Gastroesophageal sphincter (tissue), 4 donors: ENCODE results near the gene C17orf50. TPM values are rescaled to one million over a fixed set of nuclear protein-coding genes. Genes with fewer than 3 reads are reported as not detected.

Experiments
- ATAC-seq: fragments of 150-250 bp; one replicate; pipeline ENCODE4 v1.9.1; 2016; ENCODE audit warnings: mild to moderate bottlenecking, moderate library complexity
- H3K27ac ChIP-seq, 4 donors: fragments of 200-600 bp; sonication (generic) in 3 of 4; 1 replicate in 3 of 4; 2 replicates in 1 of 4; pipeline ENCODE4 v1.5.1; 2016 to 2019
- H3K27me3 ChIP-seq: fragments of 200-600 bp; sonication (generic); one replicate; pipeline ENCODE4 v1.5.1; 2019
- H3K36me3 ChIP-seq, 2 donors: fragments of 200-600 bp; sonication (generic); one replicate each; pipeline ENCODE4 v1.5.1; 2019; ENCODE audit warnings: control low read depth in 1 of 2
- H3K4me1 ChIP-seq, 3 donors: fragments of 200-600 bp; sonication (generic); 1 replicate in 2 of 3; 2 replicates in 1 of 3; pipeline ENCODE4 v1.5.1; 2016 to 2019; ENCODE audit warnings: control low read depth in 2 of 3
- H3K4me3 ChIP-seq, 2 donors: fragments of 200-600 bp; sonication (generic); one replicate each; pipeline ENCODE4 v1.5.1; 2019; ENCODE audit warnings: mild to moderate bottlenecking in 1 of 2, moderate library complexity in 1 of 2
- H3K9me3 ChIP-seq, 3 donors: fragments of 200-600 bp; sonication (generic); one replicate each; pipeline ENCODE4 v1.5.1; 2017 to 2019; ENCODE audit warnings: control low read depth in 2 of 3
- EP300 ChIP-seq: sonication (generic); formaldehyde crosslinking; IDR thresholded peaks from one replicate; pipeline ENCODE4 v1.6.1; 2017; ENCODE audit warnings: antibody characterized with exemption, mild to moderate bottlenecking
- POLR2A ChIP-seq, 2 donors: fragments of 450-650 bp; IDR thresholded peaks; one replicate each; pipeline ENCODE4 v1.6.1; 2017; ENCODE audit warnings: antibody characterized with exemption in 2 of 2, mild to moderate bottlenecking in 2 of 2, moderate library complexity in 1 of 2
- POLR2AphosphoS5 ChIP-seq: sonication (generic); formaldehyde crosslinking; IDR thresholded peaks from one replicate; pipeline ENCODE4 v1.6.1; 2017; ENCODE audit warnings: antibody characterized with exemption
- WGBS, 2 donors: methylation state at CpG; one replicate each; pipeline ENCODE4 v1.1.5; 2018; ENCODE audit warnings: low coverage in 1 of 2; 5-methylcytosine and 5-hydroxymethylcytosine counted together
- total RNA-seq, 4 donors: library from RNA; depleted of rRNA; stranded (reverse); fragments of >200 nt; gene quantifications; one replicate each; pipeline ENCODE4 v1.1.0, GENCODE V29; 2016
- TF ChIP-seq, protein P1 (sequence below), 4 experiments: fragments of 200-600 bp in 2 of 4; fragments of 450-650 bp in 2 of 4; sonication (generic) in 1 of 4; IDR thresholded peaks; one replicate each; pipeline ENCODE4 v1.5.1; 2017 to 2019; ENCODE audit warnings: antibody characterized with exemption in 4 of 4, mild to moderate bottlenecking in 2 of 4, moderate library complexity in 2 of 4

Gene C17orf50
- total RNA-seq, 4 donors from 2014 or later, result not detected

- no peak for ATAC-seq
- WGBS, 2 donors, result 45 to 88% methylated on average over 2 to 4 of the region's 5 CpGs
- H3K36me3 ChIP-seq, result no peaks in the 10 kb centered on the region
Measured at GRCh38 chr17:35738519-35739133, 22.1 kb upstream of the C17orf50 start.

DNA sequence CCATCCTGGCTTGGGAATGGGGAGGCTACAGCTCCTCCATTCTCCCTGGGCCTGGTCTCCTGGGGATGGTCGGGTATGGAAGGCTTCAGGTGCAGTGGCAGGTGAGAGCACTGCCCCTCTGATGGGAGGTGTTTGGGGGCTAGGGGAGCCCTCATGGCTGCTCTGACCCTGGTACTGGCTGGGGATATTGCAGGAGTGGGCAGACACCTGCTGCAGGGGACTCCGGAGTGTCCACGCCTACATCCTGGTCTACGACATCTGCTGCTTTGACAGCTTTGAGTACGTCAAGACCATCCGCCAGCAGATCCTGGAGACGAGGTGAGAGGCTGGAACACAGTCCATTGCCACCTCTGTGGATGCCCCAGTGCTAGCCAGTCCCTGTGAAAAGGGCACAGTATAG lies 20.5 kb upstream of the C17orf50 start:
- peaks cover 55% of the 10 kb centered on the region for H3K27me3 ChIP-seq
- TF ChIP-seq EP300, result no peak
- TF ChIP-seq POLR2AphosphoS5, result no peak
- no peak for TF ChIP-seq POLR2A (IDR thresholded peaks at IDR 0.05)
- TF ChIP-seq, protein P1, sequence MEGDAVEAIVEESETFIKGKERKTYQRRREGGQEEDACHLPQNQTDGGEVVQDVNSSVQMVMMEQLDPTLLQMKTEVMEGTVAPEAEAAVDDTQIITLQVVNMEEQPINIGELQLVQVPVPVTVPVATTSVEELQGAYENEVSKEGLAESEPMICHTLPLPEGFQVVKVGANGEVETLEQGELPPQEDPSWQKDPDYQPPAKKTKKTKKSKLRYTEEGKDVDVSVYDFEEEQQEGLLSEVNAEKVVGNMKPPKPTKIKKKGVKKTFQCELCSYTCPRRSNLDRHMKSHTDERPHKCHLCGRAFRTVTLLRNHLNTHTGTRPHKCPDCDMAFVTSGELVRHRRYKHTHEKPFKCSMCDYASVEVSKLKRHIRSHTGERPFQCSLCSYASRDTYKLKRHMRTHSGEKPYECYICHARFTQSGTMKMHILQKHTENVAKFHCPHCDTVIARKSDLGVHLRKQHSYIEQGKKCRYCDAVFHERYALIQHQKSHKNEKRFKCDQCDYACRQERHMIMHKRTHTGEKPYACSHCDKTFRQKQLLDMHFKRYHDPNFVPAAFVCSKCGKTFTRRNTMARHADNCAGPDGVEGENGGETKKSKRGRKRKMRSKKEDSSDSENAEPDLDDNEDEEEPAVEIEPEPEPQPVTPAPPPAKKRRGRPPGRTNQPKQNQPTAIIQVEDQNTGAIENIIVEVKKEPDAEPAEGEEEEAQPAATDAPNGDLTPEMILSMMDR (IDR thresholded peaks at IDR 0.05), result no peak
- no peak overlapping the region for H3K27ac ChIP-seq
- H3K4me3 ChIP-seq, result no peak overlapping the region
- 90% methylated on average over 2 of the region's 7 CpGs; no CpG with 5 or more reads in 1 of the 2 donors for WGBS, 2 donors
- H3K9me3 ChIP-seq, result no peaks in the 10 kb centered on the region
- H3K36me3 ChIP-seq, result no peaks in the 10 kb centered on the region
- ATAC-seq, result no peak
- peaks cover 0 to 13% (median 6%) of the 10 kb centered on the region in 3 donors for H3K4me1 ChIP-seq

More at GRCh38 chr17:35738519-35739133, 22.1 kb upstream of the C17orf50 start:
- H3K4me3 ChIP-seq, result no peak overlapping the region
- TF ChIP-seq, protein P1 (IDR thresholded peaks at IDR 0.05), result no peak
- no peak for TF ChIP-seq POLR2AphosphoS5
- TF ChIP-seq EP300, result no peak
- TF ChIP-seq POLR2A (IDR thresholded peaks at IDR 0.05), result no peak
- H3K27ac ChIP-seq, result no peak overlapping the region
- peaks cover 39% of the 10 kb centered on the region for H3K27me3 ChIP-seq
- peaks cover 0 to 13% (median 6%) of the 10 kb centered on the region in 3 donors for H3K4me1 ChIP-seq
- H3K9me3 ChIP-seq, result no peaks in the 10 kb centered on the region

DNA sequence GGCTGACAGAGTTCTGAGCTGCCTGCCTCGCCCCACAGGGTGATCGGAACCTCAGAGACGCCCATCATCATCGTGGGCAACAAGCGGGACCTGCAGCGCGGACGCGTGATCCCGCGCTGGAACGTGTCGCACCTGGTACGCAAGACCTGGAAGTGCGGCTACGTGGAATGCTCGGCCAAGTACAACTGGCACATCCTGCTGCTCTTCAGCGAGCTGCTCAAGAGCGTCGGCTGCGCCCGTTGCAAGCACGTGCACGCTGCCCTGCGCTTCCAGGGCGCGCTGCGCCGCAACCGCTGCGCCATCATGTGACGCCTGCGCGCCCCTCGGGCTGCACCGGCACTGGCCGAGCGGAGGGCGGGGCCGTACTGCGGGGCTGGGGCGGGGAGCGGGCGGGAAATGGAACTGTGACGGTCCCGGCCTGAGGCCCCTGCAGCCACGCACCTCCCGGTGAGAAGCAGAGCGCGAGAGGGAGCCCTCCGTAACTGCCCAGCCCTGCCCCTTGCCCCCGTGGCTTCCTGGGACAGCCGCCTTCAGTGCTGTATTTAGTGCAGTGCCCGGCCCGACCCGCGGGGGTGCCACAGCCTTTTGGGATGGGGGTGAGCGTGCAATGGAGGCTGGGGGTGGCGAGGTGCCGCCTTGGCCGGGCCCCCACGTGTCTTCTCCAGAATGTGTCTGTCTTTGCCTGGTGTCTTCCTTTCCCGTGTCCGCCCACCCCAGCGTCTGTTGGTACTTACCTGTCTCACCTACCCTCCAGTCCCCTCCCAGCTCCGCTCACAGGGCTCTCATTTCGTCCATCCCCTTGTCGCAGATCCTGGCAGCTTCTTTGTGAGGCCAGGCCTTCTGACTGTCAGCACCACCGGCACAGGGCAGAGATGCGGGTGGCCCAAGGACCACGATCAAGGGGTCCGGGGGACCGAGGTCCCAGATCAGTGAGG lies 19.4 kb upstream of the C17orf50 start:
- no peaks in the 10 kb centered on the region for H3K36me3 ChIP-seq
- H3K27me3 ChIP-seq, result peaks cover 57% of the 10 kb centered on the region
- ATAC-seq, result peak; percentile 35
- H3K4me3 ChIP-seq, result peak overlapping the region in 1 of 2 donors; percentile 29
- no peak overlapping the region for H3K27ac ChIP-seq
- peaks cover 0 to 13% (median 6%) of the 10 kb centered on the region in 3 donors for H3K4me1 ChIP-seq
- 12 to 80% methylated on average over 1 to 5 of the region's 73 CpGs for WGBS, 2 donors
- no peaks in the 10 kb centered on the region for H3K9me3 ChIP-seq
- TF ChIP-seq POLR2A (IDR thresholded peaks at IDR 0.05) (no peak), POLR2AphosphoS5 (no peak), EP300 (no peak)
- TF ChIP-seq, protein P1 (IDR thresholded peaks at IDR 0.05), result no peak

DNA sequence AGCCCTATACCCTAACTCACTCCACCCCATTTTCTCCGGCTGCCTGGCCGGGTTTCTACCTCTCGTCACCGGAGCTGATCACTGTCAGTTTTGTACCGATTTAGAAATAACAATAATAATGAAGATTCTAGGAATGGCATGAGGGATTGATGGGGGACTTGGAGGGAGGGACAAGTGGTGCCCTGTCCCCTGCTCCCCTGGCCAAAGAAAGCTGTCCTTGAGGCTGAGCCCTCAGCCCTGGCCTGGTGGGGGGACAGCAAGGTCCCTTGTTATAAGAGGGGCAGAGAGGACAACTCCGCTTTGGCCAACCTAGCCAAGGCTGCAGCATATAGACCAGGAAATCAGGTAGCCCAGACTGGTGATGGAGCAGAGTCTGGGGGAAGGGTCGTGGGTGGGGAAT lies 18.2 kb upstream of the C17orf50 start:
- H3K27me3 ChIP-seq, result peaks cover 60% of the 10 kb centered on the region
- H3K27ac ChIP-seq, result no peak overlapping the region
- no peaks in the 10 kb centered on the region for H3K36me3 ChIP-seq
- H3K9me3 ChIP-seq, result no peaks in the 10 kb centered on the region
- H3K4me3 ChIP-seq, result no peak overlapping the region
- peaks cover 0 to 18% (median 6%) of the 10 kb centered on the region in 3 donors for H3K4me1 ChIP-seq
- WGBS, 2 donors, result 67% methylated on average over 6 of the region's 7 CpGs; no CpG with 5 or more reads in 1 of the 2 donors
- TF ChIP-seq EP300 (no peak), POLR2A (IDR thresholded peaks at IDR 0.05) (no peak), POLR2AphosphoS5 (no peak)
- TF ChIP-seq, protein P1 (IDR thresholded peaks at IDR 0.05), result no peak
- no peak for ATAC-seq
